ENCODE measurements around the gene TBX5. TPM values are rescaled to one million over a fixed set of nuclear protein-coding genes. Genes with fewer than 3 reads are reported as not detected.

Gene TBX5
- total and polyA plus RNA-seq, 2 of the 4 experiments (the other 2 are of a cell fraction), result 13.3 to 14.7 TPM

DNA sequence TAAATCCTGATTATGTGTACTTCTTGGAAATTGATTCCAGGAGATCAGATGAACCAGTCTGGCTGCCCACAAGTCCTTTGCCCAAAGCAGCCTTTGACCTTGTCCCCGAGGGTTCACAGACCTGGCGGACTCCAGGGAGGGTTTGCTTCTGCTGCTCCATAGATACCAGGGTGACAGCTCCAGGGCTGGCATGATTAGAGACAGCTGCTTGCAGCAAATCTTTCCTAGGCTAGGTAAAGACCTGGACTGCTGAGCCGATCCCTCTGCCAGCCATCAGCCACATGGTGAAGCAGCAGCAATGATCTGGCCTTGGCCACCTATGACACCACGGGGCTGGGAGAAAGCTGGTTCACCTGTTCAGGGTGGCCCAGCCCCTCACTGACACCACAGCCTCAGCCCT, 10.1 kb upstream of the TBX5 start:
- Histone ChIP-seq H2BK20ac (ENCODE audit: low read depth, low read length) (no peak overlapping the region), H3K9me1 (ENCODE audit: insufficient read depth, low read length) (peaks cover 5% of the 10 kb centered on the region; the same call in 1 of the 2 replicates), H3K4ac (ENCODE audit: low read depth, low read length) (no peak overlapping the region), H3K18ac (ENCODE audit: low read depth, low read length) (no peak overlapping the region), H4K5ac (ENCODE audit: low read depth, low read length) (no peak overlapping the region), H2AK9ac (replicated peaks; ENCODE audit: low read depth, low read length, poor library complexity) (no peak overlapping the region), H3K27ac (ENCODE audit: insufficient read depth, low read length) (no peak overlapping the region), H3K4me3 (ENCODE audit: insufficient read depth, low read depth, low read length) (no peak overlapping the region), H3K9me3 (ENCODE audit: control insufficient read depth, insufficient read depth, low read length) (no peaks in the 10 kb centered on the region), H3K56ac (ENCODE audit: extremely low read depth, insufficient read depth, low read length) (no peak overlapping the region), H2BK120ac (ENCODE audit: low read depth, low read length) (no peak overlapping the region), H3K23ac (ENCODE audit: low read depth, low read length) (no peak overlapping the region), H3K4me1 (ENCODE audit: control insufficient read depth, insufficient read depth, low read length) (peaks cover 28% of the 10 kb centered on the region), H2BK5ac (ENCODE audit: low read depth, low read length, poor library complexity, severe bottlenecking) (no peak overlapping the region), H4K8ac (ENCODE audit: low read depth in 2 of 2, low read length in 2 of 2) (no peak overlapping the region), H4K20me1 (ENCODE audit: insufficient read depth, low read length) (no peaks in the 10 kb centered on the region), H3K36me3 (ENCODE audit: control insufficient read depth, insufficient read depth, low read length) (peaks cover 2% of the 10 kb centered on the region; the same call in 1 of the 2 replicates), H3K27me3 (ENCODE audit: control insufficient read depth, insufficient read depth, low read length) (no peaks in the 10 kb centered on the region), H3K14ac (replicated peaks; ENCODE audit: low read depth, low read length) (no peak overlapping the region), H3K9ac (ENCODE audit: low read depth, low read length) (no peak overlapping the region), H2AK5ac (ENCODE audit: low read depth, low read length) (no peak overlapping the region), H3K79me1 (ENCODE audit: low read depth in 1 of 2, low read length in 2 of 2) (peaks cover 28 to 59% of the 10 kb centered on the region in 2 experiments; a peak in 3 of 4 replicates), H2AFZ (replicated peaks; ENCODE audit: low read length, poor library complexity) (no peak overlapping the region), H2BK15ac (ENCODE audit: low read depth, low read length) (no peak overlapping the region), H3K4me2 (ENCODE audit: low read depth, low read length) (no peak overlapping the region), H4K91ac (ENCODE audit: insufficient read depth, low read depth, low read length) (no peak overlapping the region)
- POLR2A ChIA-PET (ENCODE audit: unreplicated experiment), result interaction anchor here (0.6 kb wide), 1 partner anchor 125 kb away, joined by 4 read pairs; no protein-coding TSS in a partner anchor
- intact Hi-C loops (cut with micrococcal nuclease) (no loop called here), dilution Hi-C loops (cut with HindIII; ENCODE audit: low sequenced_read_pairs, unreplicated experiment) (no loop called here), in situ Hi-C loops (cut with MboI; ENCODE audit: low sequenced_read_pairs) (loop anchor here (25.0 kb wide), 2 partner anchors 921 to 1229 kb away; partner anchors contain the start of genes DDX54 and RITA1)
- TF ChIP-seq, protein P1, sequence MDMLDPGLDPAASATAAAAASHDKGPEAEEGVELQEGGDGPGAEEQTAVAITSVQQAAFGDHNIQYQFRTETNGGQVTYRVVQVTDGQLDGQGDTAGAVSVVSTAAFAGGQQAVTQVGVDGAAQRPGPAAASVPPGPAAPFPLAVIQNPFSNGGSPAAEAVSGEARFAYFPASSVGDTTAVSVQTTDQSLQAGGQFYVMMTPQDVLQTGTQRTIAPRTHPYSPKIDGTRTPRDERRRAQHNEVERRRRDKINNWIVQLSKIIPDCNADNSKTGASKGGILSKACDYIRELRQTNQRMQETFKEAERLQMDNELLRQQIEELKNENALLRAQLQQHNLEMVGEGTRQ (IDR thresholded peaks at IDR 0.05; ENCODE audit: low read depth, low read length), result no peak
- TF ChIP-seq RCOR1 (IDR thresholded peaks at IDR 0.05; ENCODE audit: insufficient replicate concordance, low read length) (no peak), RAD21 (IDR thresholded peaks at IDR 0.05; ENCODE audit: low read length) (no peak), MAFK (IDR thresholded peaks at IDR 0.05; ENCODE audit: low read depth, low read length) (no peak), BHLHE40 (IDR thresholded peaks at IDR 0.05; ENCODE audit: low read depth, low read length) (no peak), MAZ (IDR thresholded peaks at IDR 0.05; ENCODE audit: borderline replicate concordance, low read depth, low read length) (no peak), FOS (IDR thresholded peaks at IDR 0.05; ENCODE audit: low read depth, low read length) (no peak), NFE2L2 (IDR thresholded peaks at IDR 0.05; ENCODE audit: low read depth, low read length) (no peak)
- TF ChIP-seq, protein P2, sequence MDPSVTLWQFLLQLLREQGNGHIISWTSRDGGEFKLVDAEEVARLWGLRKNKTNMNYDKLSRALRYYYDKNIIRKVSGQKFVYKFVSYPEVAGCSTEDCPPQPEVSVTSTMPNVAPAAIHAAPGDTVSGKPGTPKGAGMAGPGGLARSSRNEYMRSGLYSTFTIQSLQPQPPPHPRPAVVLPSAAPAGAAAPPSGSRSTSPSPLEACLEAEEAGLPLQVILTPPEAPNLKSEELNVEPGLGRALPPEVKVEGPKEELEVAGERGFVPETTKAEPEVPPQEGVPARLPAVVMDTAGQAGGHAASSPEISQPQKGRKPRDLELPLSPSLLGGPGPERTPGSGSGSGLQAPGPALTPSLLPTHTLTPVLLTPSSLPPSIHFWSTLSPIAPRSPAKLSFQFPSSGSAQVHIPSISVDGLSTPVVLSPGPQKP (IDR thresholded peaks at IDR 0.05; ENCODE audit: borderline replicate concordance, low read depth, low read length), result no peak
- no TSS peak for BruUV-seq (replicated peaks)
- 80% methylated on average over 1 of the region's 4 CpGs; no CpG with 5 or more reads in 1 of the 2 experiments for WGBS, 2 experiments (ENCODE audit: extremely low coverage in 2 of 2, insufficient read length in 1 of 2)
- CTCF ChIA-PET, result no interaction called here
- no peak for DNase-seq
- no peak for ATAC-seq (ENCODE audit: low read depth)
